ENCODE results near the gene CWC27. TPM values are rescaled to one million over a fixed set of nuclear protein-coding genes. Genes with fewer than 3 reads are reported as not detected.

The CWC27 gene
- total and polyA plus RNA-seq, 8 donors = 5.8 to 25.7 (median 14.3) TPM; not detected in 1

GRCh38 chr5:65034813-65035209 lies 266.1 kb downstream of the CWC27 start:
- no peaks in the 10 kb centered on the region for H3K27me3 ChIP-seq
- no peaks in the 10 kb centered on the region for H3K36me3 ChIP-seq
- DNase-seq = no peak
- intact Hi-C loops (cut with DNase I; ENCODE audit: low total_unique reads) = no loop called here
- 77 to 86% (median 83%) methylated on average over 14 of the region's 14 CpGs for WGBS, 5 donors
- no peaks in the 10 kb centered on the region for H3K9me3 ChIP-seq
- peak overlapping the region in 3 of 4 donors; percentile 57 to 65 (median 59) for H3K4me3 ChIP-seq
- TF ChIP-seq EP300 (IDR thresholded peaks at IDR 0.05) = no peak
- TF ChIP-seq POLR2AphosphoS5 (IDR thresholded peaks at IDR 0.05) = no peak
- no peak for TF ChIP-seq POLR2A (IDR thresholded peaks at IDR 0.05)
- TF ChIP-seq, protein P1, sequence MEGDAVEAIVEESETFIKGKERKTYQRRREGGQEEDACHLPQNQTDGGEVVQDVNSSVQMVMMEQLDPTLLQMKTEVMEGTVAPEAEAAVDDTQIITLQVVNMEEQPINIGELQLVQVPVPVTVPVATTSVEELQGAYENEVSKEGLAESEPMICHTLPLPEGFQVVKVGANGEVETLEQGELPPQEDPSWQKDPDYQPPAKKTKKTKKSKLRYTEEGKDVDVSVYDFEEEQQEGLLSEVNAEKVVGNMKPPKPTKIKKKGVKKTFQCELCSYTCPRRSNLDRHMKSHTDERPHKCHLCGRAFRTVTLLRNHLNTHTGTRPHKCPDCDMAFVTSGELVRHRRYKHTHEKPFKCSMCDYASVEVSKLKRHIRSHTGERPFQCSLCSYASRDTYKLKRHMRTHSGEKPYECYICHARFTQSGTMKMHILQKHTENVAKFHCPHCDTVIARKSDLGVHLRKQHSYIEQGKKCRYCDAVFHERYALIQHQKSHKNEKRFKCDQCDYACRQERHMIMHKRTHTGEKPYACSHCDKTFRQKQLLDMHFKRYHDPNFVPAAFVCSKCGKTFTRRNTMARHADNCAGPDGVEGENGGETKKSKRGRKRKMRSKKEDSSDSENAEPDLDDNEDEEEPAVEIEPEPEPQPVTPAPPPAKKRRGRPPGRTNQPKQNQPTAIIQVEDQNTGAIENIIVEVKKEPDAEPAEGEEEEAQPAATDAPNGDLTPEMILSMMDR (IDR thresholded peaks at IDR 0.05) = no peak
- H3K4me1 ChIP-seq = peaks cover 12 to 34% (median 26%) of the 10 kb centered on the region in 4 donors
- peak overlapping the region; percentile 92 to 99 (median 95) for H3K27ac ChIP-seq

DNA sequence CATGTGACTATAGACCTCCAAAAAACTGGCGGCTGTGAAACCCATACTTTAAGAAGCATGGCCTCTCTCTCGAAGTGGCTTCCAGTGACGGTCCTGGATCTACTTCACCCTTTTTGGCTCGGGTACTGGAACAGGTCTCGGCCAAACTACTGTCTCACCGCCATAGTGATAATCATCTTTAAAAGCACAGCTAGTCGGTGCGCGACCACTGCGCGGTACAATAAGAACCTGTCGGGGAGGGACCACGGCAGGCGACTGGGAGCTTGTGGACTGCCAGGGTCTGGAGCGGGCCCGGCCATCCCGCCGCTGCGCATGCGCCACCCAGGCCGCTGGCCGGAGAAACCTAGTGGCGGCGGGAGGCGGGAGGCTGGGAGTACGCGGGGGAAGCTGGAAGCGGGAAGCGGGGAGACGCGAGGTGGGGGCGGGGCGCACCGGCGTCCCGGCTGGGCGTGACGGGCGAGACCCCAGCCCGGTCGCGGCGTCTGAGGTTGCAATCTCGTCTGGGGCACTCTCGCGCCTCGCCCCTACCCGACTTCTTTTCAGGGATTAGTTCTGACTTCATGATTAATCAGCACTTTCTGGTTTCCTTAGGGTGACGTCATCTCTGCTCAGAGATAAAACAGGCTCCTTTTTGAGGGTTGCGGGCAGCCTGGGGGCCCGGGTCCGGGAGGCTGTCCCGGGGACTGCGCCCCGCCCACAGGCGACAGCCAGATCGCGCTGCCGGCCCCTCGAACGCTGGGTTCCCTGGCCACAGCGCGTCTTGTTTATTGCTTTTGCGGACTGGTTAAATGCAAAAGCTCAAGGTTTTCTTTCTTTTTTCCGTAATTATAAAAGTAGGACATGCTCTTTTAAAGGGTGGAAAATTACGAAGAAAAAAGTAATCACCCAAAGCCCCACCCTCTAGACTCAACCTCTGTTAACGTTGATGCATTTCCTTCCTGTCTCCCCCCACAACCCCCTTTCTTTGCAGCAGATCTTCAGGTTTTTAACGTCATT lies 266.8 kb downstream of the CWC27 start:
- Histone ChIP-seq H3K4me3 (peak overlapping the region; percentile 48 to 65 (median 58)), H3K9me3 (no peaks in the 10 kb centered on the region), H3K27ac (peak overlapping the region; percentile 92 to 99 (median 95)), H3K27me3 (no peaks in the 10 kb centered on the region), H3K36me3 (no peaks in the 10 kb centered on the region), H3K4me1 (peaks cover 12 to 34% (median 26%) of the 10 kb centered on the region in 4 donors)
- DNase-seq = peak; percentile 87 to 97
- intact Hi-C loops (cut with DNase I; ENCODE audit: low total_unique reads) = no loop called here
- WGBS, 5 donors = 1 to 3% (median 2%) methylated on average over 62 to 68 of the region's 68 CpGs
- TF ChIP-seq EP300 (IDR thresholded peaks at IDR 0.05) (peak; percentile 49), POLR2AphosphoS5 (IDR thresholded peaks at IDR 0.05) (peak; percentile 37 to 73 (median 51)), POLR2A (IDR thresholded peaks at IDR 0.05) (no peak)
- TF ChIP-seq, protein P1 (IDR thresholded peaks at IDR 0.05) = peak in 1 of 7 experiments; percentile 24

- WGBS, 5 donors = 66 to 74% (median 73%) methylated on average over 9 of the region's 9 CpGs
- DNase-seq = peak in 1 of 2 donors; percentile 55
- Histone ChIP-seq H3K27me3 (no peaks in the 10 kb centered on the region), H3K36me3 (no peaks in the 10 kb centered on the region), H3K27ac (peak overlapping the region in 4 of 5 donors; percentile 21 to 95 (median 94)), H3K4me3 (no peak overlapping the region), H3K9me3 (no peaks in the 10 kb centered on the region), H3K4me1 (peaks cover 12 to 34% (median 26%) of the 10 kb centered on the region in 4 donors)
- TF ChIP-seq POLR2A (IDR thresholded peaks at IDR 0.05) = no peak
- TF ChIP-seq, protein P1 (IDR thresholded peaks at IDR 0.05) = peak in 4 of 7 experiments; percentile 6 to 36 (median 30)
- intact Hi-C loops (cut with DNase I; ENCODE audit: low total_unique reads) = no loop called here
Measured at GRCh38 chr5:65037831-65038815, 269.4 kb downstream of the CWC27 start.

Measured in stomach (tissue), 9 donors.